NCI-H1930 (cell line): ENCODE measurements around the gene FILIP1L.

ENCODE experiments used
- DNase-seq, 2 experiments: peaks; one replicate each; lab custom pipeline; 2025; lab: John Stamatoyannopoulos, UW

FILIP1L gene

GRCh38 chr3:99921986-99922385, 192.3 kb downstream of the FILIP1L start:
- DNase-seq = no peak

- DNase-seq = no peak
Observed at GRCh38 chr3:99921377-99921695, 193.0 kb downstream of the FILIP1L start.

- DNase-seq = no peak
Observed at GRCh38 chr3:99920481-99921376, 193.6 kb downstream of the FILIP1L start.

DNA sequence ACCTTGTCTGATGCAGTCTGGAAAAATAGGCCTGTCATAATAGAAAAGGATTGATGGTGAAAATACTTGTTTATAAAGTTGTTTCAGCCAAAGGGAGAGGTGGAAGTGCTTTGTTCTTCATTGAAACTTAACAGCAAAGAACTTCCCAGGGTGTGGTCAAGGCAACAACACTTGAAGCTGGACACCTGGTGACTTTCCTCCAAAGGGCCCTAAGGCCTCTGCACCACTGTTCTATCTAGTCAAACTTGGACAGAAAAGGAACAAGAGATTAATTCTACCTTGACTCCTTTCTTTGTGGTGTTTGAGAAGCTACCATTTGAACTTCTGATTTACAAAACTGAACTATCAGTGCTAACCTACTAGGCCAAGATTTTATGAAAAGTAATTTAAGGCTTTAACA, 194.6 kb downstream of the FILIP1L start:
- DNase-seq = no peak

DNA sequence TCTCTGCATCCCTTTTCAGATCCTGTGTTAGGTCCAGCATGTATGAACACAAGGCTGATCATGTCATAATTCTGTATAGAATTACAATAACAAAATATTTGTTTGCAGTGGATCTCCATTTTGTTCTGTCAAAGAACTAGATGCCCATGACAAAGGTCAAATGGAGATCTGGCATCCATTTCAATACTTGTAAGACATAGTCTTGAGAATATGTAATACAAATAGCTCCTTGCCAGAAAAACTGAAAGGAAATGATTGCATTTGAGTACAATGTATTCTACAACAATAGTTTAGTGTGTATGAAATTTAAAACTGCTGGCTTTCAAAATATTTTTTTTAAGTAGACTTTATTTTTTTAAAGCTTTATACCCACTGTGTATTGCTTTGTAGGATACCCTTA, 195.6 kb downstream of the FILIP1L start:
- DNase-seq = no peak

- DNase-seq = no peak
Observed at GRCh38 chr3:99915906-99916432, 198.3 kb downstream of the FILIP1L start.

DNA sequence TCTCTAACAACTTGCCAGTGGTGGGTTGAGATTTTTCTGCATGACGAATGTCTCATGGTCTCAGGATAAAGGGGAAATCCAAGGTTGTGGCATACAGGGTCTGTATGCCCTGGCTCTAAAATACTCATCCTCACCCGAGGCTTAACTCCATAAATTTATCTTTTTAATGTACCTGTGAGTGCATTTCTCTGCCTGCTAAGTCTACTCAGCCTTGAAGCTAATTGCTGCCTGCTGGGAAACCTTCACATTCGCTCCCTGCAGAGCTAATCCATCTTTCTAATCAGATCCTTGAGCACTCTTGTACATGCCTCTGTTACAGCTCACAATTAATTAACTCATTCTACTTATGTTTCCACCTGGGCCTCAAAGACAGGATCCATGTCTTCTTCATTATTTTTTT, 202.9 kb downstream of the FILIP1L start:
- no peak for DNase-seq

- DNase-seq = no peak
Observed at GRCh38 chr3:99910752-99911290, 203.5 kb downstream of the FILIP1L start.

- DNase-seq = no peak
Observed at GRCh38 chr3:99909714-99910495, 204.4 kb downstream of the FILIP1L start.

GRCh38 chr3:99907959-99908544, 206.2 kb downstream of the FILIP1L start:
- no peak for DNase-seq

DNA sequence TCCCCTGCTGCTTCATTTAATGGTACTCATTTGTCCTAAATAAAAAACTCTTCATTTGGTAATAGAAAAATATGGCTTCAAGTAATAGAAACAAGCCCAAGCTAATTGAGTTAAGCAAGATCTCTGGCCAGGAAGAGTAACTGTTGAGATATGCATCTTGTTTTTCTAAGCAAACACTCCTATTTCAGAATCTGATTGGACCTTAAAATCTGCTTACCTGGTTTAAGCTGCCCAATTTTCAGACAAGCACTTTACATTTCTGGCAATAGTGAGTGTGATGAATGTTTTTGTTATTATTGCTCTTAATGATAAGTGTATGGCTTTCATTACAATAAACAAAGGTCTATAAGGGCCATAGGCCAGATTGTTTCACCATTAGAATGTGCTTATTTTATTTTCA, 210.4 kb downstream of the FILIP1L start:
- no peak for DNase-seq

GRCh38 chr3:99902091-99902490, 212.2 kb downstream of the FILIP1L start:
- DNase-seq = no peak

DNA sequence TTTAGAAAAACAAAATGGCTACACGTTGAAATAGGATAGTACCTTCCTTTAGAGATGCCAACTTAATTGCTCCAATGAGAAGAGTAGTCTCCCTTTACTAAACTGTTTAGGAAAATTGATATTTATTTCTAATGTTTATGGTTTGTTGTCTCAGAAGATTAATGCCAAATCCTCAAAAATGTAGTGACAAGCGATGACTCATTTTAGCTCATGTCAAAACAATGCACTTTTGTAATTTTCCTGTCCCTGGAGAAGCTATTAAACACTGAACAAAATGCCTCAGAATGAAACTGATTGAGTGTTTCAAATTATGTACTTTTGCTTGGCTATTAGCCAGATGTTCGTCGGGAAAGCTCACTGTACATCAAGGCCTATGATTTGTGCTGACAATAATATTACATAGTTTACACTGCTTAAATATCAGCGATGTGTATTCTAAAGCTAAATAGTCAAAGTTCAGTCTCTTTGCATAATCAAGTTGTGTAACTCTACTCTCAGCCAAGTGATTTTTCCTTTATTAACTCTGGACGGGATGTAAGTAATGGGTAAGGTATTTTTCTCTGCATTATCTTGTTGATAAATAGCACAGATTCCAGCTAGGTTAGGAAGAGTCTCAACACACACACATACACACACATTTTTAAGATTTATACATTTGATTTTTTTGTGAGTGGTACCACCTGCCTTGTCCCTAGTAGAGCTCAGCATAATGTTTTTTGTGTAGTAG, 212.9 kb downstream of the FILIP1L start:
- DNase-seq = peak; percentile 30 to 55

GRCh38 chr3:99900248-99900647, 214.1 kb downstream of the FILIP1L start:
- no peak for DNase-seq

GRCh38 chr3:99899603-99900002, 214.7 kb downstream of the FILIP1L start:
- no peak for DNase-seq

- no peak for DNase-seq
Observed at GRCh38 chr3:99896482-99896881, 217.8 kb downstream of the FILIP1L start.

DNA sequence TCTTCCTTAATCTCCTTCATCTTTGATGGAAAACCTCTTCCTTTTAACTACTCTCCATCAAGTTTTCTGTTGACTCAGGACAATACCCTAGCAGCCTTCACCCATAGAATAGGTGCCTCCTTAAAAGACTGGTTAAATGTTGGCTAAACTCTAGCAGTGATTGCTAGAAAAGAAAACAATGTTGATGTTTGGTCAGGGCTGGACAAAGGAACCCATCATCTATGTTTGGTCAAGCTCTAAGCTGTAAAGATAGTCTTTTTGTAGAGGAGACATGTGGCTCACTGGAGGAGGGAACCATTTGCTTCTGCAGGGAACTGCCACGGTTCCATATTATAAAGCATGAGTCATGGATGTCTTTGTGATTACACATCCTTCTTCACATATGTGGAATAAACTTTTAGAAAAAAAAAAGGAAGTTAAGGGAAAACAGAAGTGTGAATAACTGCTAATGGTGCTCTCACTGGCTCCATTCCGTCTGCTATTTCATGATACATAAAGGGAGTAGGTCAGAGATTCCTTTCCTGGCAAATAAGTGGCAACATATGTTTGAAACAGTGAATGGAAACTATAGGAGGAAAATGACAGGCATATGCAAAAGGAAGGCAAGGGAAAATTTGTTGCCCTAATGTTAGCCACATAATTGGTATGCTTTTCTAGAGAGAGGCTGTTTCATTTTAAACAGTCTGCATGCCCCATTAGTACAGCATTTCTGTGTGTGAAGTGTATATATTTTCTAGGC, 218.4 kb downstream of the FILIP1L start:
- DNase-seq = peak; percentile 38 to 62

GRCh38 chr3:99895131-99895696, 219.1 kb downstream of the FILIP1L start:
- no peak for DNase-seq

GRCh38 chr3:99892332-99892731, 222.0 kb downstream of the FILIP1L start:
- no peak for DNase-seq

DNA sequence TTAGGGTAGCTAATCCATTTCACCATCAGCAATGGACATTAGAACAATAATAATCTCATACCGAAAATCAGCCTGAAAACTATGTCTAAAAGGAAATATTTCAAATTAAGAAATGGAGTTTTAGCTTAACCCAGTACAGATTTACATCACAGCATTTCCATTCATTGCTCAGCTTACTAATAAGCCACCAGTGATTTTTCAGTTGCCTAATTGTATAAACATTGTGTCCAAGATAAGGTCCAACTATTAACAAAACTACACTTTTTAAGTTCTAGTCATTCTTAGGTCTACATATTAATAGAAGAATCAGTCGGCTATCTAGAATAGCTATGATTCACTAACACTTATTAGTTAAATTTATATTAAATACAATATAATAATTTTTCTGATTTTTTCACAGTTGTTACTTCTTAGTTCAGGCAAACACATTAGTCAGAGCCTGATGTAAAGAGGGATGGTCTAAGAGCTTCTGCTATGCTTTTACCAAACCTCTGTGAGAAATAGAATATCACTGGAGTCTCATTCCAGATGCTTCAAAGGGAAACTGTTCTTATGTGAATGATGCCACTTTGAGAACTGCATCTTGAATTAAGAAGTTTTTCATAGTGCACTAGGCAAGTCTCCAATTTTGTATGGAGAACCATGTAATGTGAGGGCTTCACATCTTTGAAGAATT, 222.6 kb downstream of the FILIP1L start:
- DNase-seq = no peak
